IMR-90 (cell line): ENCODE results near the gene CASTOR2. TPM values are rescaled to one million over a fixed set of nuclear protein-coding genes. Genes with fewer than 3 reads are reported as not detected.

ENCODE experiments used
- ATAC-seq: fragments of 200-7000 bp; cut with Tn5 transposase; 2 replicates; pipeline ENCODE4 v1.9.1; 2020; ENCODE audit warnings: low read depth, mild to moderate bottlenecking, moderate library complexity
- BruUV-seq: library from RNA; stranded (reverse); fragments of 400-500 nt; replicated peaks from 2 replicates; lab custom pipeline; 2021; lab: Mats Ljungman, UMichigan
- CTCF ChIA-PET: fragments of 300-600 bp; formaldehyde crosslinking; extraction: SDS; loops from one replicate; lab custom pipeline; 2021; ENCODE audit warnings: antibody characterized with exemption; lab: Yijun Ruan, JAX
- POLR2A ChIA-PET: fragments of 300-600 bp; sonication (Branson Sonifier 250); formaldehyde crosslinking; loops from one replicate; lab custom pipeline; 2022; ENCODE audit warnings: antibody characterized with exemption; ENCODE audit not compliant: unreplicated experiment; lab: Charles Lee
- DNase-seq: peaks from one replicate; pipeline ENCODE4 v3.0.0; 2013
- H2AFZ ChIP-seq: replicated peaks from 2 replicates; pipeline ENCODE3; 2013; ENCODE audit warnings: low read length, mild to moderate bottlenecking; ENCODE audit not compliant: poor library complexity
- H2AK5ac ChIP-seq: 2 replicates; pipeline ENCODE4 v1.6.1; 2013; ENCODE audit warnings: low read depth, low read length, inconsistent platforms
- H2AK9ac ChIP-seq: replicated peaks from 2 replicates; pipeline ENCODE3; 2013; ENCODE audit warnings: mild to moderate bottlenecking, low read depth, low read length, moderate library complexity; ENCODE audit not compliant: poor library complexity
- H2BK120ac ChIP-seq: 2 replicates; pipeline ENCODE4 v1.6.1; 2013; ENCODE audit warnings: low read depth, low read length, inconsistent platforms
- H2BK15ac ChIP-seq: 3 replicates; pipeline ENCODE4 v1.6.1; 2013; ENCODE audit warnings: low read depth, low read length, inconsistent platforms
- H2BK20ac ChIP-seq: 2 replicates; pipeline ENCODE4 v1.6.1; 2013; ENCODE audit warnings: low read depth, mild to moderate bottlenecking, inconsistent platforms, low read length, moderate library complexity
- H2BK5ac ChIP-seq: 2 replicates; pipeline ENCODE4 v1.6.1; 2013; ENCODE audit warnings: mild to moderate bottlenecking, low read depth, low read length, inconsistent platforms; ENCODE audit not compliant: poor library complexity, severe bottlenecking
- H3K14ac ChIP-seq: replicated peaks from 2 replicates; pipeline ENCODE4 v1.6.1; 2013; ENCODE audit warnings: low read depth, low read length, inconsistent platforms
- H3K18ac ChIP-seq: 2 replicates; pipeline ENCODE4 v1.6.1; 2013; ENCODE audit warnings: low read depth, low read length, control low read depth
- H3K23ac ChIP-seq: 2 replicates; pipeline ENCODE4 v1.6.1; 2013; ENCODE audit warnings: low read depth, low read length, inconsistent platforms
- H3K27ac ChIP-seq: 2 replicates; pipeline ENCODE4 v1.5.1; 2013; ENCODE audit warnings: mild to moderate bottlenecking, control low read depth, low read length; ENCODE audit not compliant: insufficient read depth
- H3K27me3 ChIP-seq: 2 replicates; pipeline ENCODE4 v1.6.1; 2013; ENCODE audit warnings: low read length; ENCODE audit not compliant: control insufficient read depth, insufficient read depth
- H3K36me3 ChIP-seq: 2 replicates; pipeline ENCODE4 v1.6.1; 2013; ENCODE audit warnings: low read length, mixed read lengths; ENCODE audit not compliant: control insufficient read depth, insufficient read depth
- H3K4ac ChIP-seq: 2 replicates; pipeline ENCODE4 v1.6.1; 2013; ENCODE audit warnings: low read depth, low read length, inconsistent platforms
- H3K4me1 ChIP-seq: 2 replicates; pipeline ENCODE4 v1.6.1; 2013; ENCODE audit warnings: low read length, mixed read lengths; ENCODE audit not compliant: control insufficient read depth, insufficient read depth
- H3K4me2 ChIP-seq: 2 replicates; pipeline ENCODE4 v1.6.1; 2013; ENCODE audit warnings: low read depth, mild to moderate bottlenecking, control low read depth, low read length, moderate library complexity
- H3K4me3 ChIP-seq: 2 replicates; pipeline ENCODE4 v1.5.1; 2013; ENCODE audit warnings: low read depth, mild to moderate bottlenecking, control low read depth, low read length, moderate library complexity; ENCODE audit not compliant: insufficient read depth
- H3K56ac ChIP-seq: 2 replicates; pipeline ENCODE4 v1.6.1; 2013; ENCODE audit warnings: low read length, inconsistent platforms; ENCODE audit not compliant: insufficient read depth; ENCODE audit errors: extremely low read depth
- H3K79me1 ChIP-seq, 2 experiments: 2 replicates each; pipeline ENCODE4 v1.6.1; 2013; ENCODE audit warnings: low read length in 2 of 2, inconsistent platforms in 1 of 2, low read depth in 1 of 2
- H3K9ac ChIP-seq: 2 replicates; pipeline ENCODE4 v1.6.1; 2013; ENCODE audit warnings: low read depth, low read length, control low read depth
- H3K9me1 ChIP-seq: 2 replicates; pipeline ENCODE4 v1.6.1; 2013; ENCODE audit warnings: low read length, inconsistent platforms; ENCODE audit not compliant: insufficient read depth
- H3K9me3 ChIP-seq: 2 replicates; pipeline ENCODE4 v1.6.1; 2013; ENCODE audit warnings: low read length; ENCODE audit not compliant: control insufficient read depth, insufficient read depth
- H4K20me1 ChIP-seq: 2 replicates; pipeline ENCODE4 v1.6.1; 2013; ENCODE audit warnings: low read length, inconsistent platforms; ENCODE audit not compliant: insufficient read depth
- H4K5ac ChIP-seq: 2 replicates; pipeline ENCODE4 v1.6.1; 2013; ENCODE audit warnings: mild to moderate bottlenecking, low read depth, low read length, control low read depth
- H4K8ac ChIP-seq, 2 experiments: 2 replicates each; pipeline ENCODE4 v1.6.1; 2013; ENCODE audit warnings: low read depth in 2 of 2, low read length in 2 of 2, control low read depth in 1 of 2, inconsistent platforms in 1 of 2
- H4K91ac ChIP-seq: 2 replicates; pipeline ENCODE4 v1.6.1; 2013; ENCODE audit warnings: low read depth, low read length, inconsistent platforms; ENCODE audit not compliant: insufficient read depth
- CTCF ChIP-seq: conservative IDR thresholded peaks from 2 replicates; pipeline ENCODE4 v1.5.1; 2012; ENCODE audit warnings: mild to moderate bottlenecking, low read depth, low read length, improper control_type of control experiment
- ELK1 ChIP-seq: fragments of 150-350 bp; IDR thresholded peaks from 2 replicates; pipeline ENCODE4 v1.6.1; 2016; ENCODE audit warnings: low read depth, mild to moderate bottlenecking, low read length, moderate library complexity, borderline replicate concordance
- FOS ChIP-seq: fragments of 150-350 bp; IDR thresholded peaks from 2 replicates; pipeline ENCODE4 v1.6.1; 2016; ENCODE audit warnings: low read depth, low read length
- MAFK ChIP-seq: IDR thresholded peaks from 2 replicates; pipeline ENCODE4 v1.6.1; 2012; ENCODE audit warnings: low read depth, low read length, improper control_type of control experiment
- MXI1 ChIP-seq: IDR thresholded peaks from 2 replicates; pipeline ENCODE4 v1.6.1; 2012; ENCODE audit warnings: low read depth, mild to moderate bottlenecking, low read length, moderate library complexity, borderline replicate concordance
- POLR2A ChIP-seq: IDR thresholded peaks from 2 replicates; pipeline ENCODE4 v1.6.1; 2012; ENCODE audit warnings: mild to moderate bottlenecking, low read depth, low read length
- WGBS, 2 experiments: methylation state at CpG; one replicate each; pipeline versions ENCODE4 v1.1.5 to v1.1.7; 2013; ENCODE audit warnings: missing lambda C conversion rate in 2 of 2; ENCODE audit not compliant: insufficient read length in 1 of 2; ENCODE audit errors: extremely low coverage in 2 of 2; 5-methylcytosine and 5-hydroxymethylcytosine counted together
- dilution Hi-C: fragments of 300-500 bp; cut with HindIII; formaldehyde crosslinking; loops from one replicate; pipeline ENCODE4 v1.14.3; 2018; ENCODE audit warnings: low sequenced_read_pairs; ENCODE audit not compliant: unreplicated experiment
- in situ Hi-C: fragments of 300-500 bp; cut with MboI; formaldehyde crosslinking; loops from 3 replicates; pipeline ENCODE4 v1.14.3; 2019; ENCODE audit warnings: low sequenced_read_pairs, inconsistent platforms, mixed read lengths
- intact Hi-C: fragments of 100-400 bp; cut with micrococcal nuclease; formaldehyde crosslinking; loops from 2 replicates; pipeline ENCODE4 v1.10.0; 2022
- polyA plus RNA-seq, 3 experiments: library from polyadenylated mRNA; depleted of rRNA; stranded (reverse); fragments of >200 nt; gene quantifications; 2 replicates each; pipeline ENCODE4 v1.2.3, GENCODE V29; 2012; ENCODE audit warnings: low replicate concordance in 1 of 3
- total RNA-seq: library from RNA; depleted of rRNA; stranded (reverse); fragments of >200 nt; gene quantifications from 2 replicates; pipeline ENCODE4 v1.2.3, GENCODE V29; 2012

The CASTOR2 gene
- total and polyA plus RNA-seq, 2 of the 4 experiments (the other 2 are of a cell fraction) = 5.2 to 8.0 TPM

- Histone ChIP-seq H3K27ac (no peak overlapping the region), H3K27me3 (no peaks in the 10 kb centered on the region), H3K14ac (no peak overlapping the region), H4K8ac (no peak overlapping the region), H3K4ac (no peak overlapping the region), H3K4me3 (no peak overlapping the region), H2AK5ac (no peak overlapping the region), H2BK15ac (no peak overlapping the region), H3K9me1 (0 out of 2 replicates have a peak, but pooled peaks cover 14% of the 10 kb centered on the region), H4K5ac (no peak overlapping the region), H3K23ac (no peak overlapping the region), H3K36me3 (peaks cover 35% of the 10 kb centered on the region), H3K9ac (no peak overlapping the region), H3K18ac (no peak overlapping the region), H2BK120ac (no peak overlapping the region), H3K4me1 (peaks cover 11% of the 10 kb centered on the region), H2AFZ (no peak overlapping the region), H4K20me1 (no peaks in the 10 kb centered on the region; the same call in 1 of the 2 replicates), H3K4me2 (no peak overlapping the region), H3K9me3 (no peaks in the 10 kb centered on the region), H3K56ac (no peak overlapping the region), H2BK20ac (no peak overlapping the region), H2BK5ac (no peak overlapping the region), H3K79me1 (peaks cover 5 to 35% of the 10 kb centered on the region in 2 experiments; a peak in 3 of 4 replicates), H2AK9ac (peak overlapping the region; percentile 86), H4K91ac (no peak overlapping the region)
- 62% methylated on average over 3 of the region's 14 CpGs; no CpG with 5 or more reads in 1 of the 2 experiments for WGBS, 2 experiments
- DNase-seq = no peak
- ATAC-seq = no peak
- dilution Hi-C loops (no loop called here), in situ Hi-C loops (no loop called here), intact Hi-C loops (no loop called here)
- no TSS peak for BruUV-seq
- no peak for TF ChIP-seq ELK1
- no peak for TF ChIP-seq CTCF
- TF ChIP-seq MXI1 = no peak
- TF ChIP-seq POLR2A = no peak
- no peak for TF ChIP-seq FOS
- TF ChIP-seq MAFK = no peak
- ChIA-PET POLR2A (no interaction called here), CTCF (no interaction called here)
These were observed 81.4 kb downstream of the CASTOR2 start for GRCh38 chr7:75045881-75046280.
